RPMI8226 (cell line): ENCODE measurements around the gene JCHAIN.
"Not testable (repeated sequence)": the region's sequence is repeated elsewhere in the genome, so short reads cannot be mapped to it uniquely, and the experiment has no call there.

ENCODE experiments used
- DNase-seq: peaks from one replicate; pipeline ENCODE4 v3.0.0-alpha.2; 2015

JCHAIN gene

DNA sequence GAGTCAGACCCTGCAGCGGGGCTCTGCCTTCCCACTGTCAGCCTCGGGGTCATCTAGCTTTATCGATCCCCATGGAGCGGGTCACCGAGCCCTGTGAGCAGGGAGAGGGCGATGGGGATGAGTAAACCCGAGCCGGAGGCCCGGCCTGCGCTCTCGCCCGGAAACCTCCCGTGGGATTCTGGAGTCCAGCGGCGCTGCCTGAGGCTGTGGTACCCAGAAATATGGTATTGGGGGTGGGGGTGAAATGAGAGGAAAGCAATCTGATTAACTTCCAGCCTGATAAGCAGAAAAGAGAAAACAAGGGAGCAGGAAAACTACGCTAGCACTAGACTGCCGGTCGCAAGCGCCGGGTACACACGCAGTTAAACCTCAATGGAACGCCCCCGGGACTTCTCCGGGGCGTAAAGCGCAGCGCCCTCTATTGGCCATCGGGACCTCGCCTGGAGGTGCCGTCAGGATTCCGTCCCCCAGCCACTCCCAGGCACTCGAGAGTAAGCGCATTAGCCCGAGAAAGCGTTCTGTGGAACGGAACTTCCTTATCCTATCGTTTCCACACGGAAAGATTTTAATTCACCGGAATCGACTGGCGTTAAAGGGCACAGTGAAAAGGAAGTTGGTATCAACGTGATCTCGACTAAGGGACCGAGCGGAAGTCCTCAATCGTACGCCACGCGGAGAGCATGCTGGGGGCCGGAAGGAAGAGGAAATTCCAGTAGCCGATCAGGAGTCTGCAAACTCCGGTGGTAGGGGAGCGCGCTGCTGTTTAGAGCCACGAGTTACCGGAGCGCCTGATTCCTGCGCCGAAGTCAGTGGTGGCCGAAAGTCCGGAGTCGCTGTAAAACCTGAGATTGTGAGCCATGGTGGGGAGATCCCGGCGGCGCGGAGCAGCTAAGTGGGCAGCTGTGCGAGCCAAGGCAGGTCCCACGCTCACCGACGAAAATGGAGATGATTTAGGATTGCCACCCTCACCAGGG is 21.8 kb upstream of the JCHAIN start, which contains the start of gene UTP3:
UTP3 (plus strand) TSS at position 712 of the 974 bp plus-strand sequence; CDS start at position 858, 146 bp downstream.
- peak; percentile 95 for DNase-seq

DNA sequence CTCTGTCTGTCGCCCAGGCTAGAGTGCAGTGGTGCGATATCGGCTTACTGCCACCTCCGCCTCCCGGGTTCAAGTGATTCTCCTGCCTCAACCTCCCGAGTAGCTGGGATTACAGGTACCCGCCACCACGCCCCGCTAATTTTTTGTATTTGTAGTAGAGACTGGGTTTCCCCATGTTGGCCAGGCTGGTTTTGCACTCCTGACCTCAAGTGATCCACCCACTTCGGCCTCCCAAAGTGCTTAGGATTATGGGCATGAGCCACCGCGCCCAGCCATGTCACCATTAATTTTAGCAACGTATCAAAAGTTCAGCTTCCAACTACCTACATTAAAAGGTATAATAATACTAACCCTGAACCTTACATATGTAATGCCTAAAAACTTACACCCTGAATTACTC is 21.1 kb upstream of the JCHAIN start:
- DNase-seq: peak; percentile 47

DNA sequence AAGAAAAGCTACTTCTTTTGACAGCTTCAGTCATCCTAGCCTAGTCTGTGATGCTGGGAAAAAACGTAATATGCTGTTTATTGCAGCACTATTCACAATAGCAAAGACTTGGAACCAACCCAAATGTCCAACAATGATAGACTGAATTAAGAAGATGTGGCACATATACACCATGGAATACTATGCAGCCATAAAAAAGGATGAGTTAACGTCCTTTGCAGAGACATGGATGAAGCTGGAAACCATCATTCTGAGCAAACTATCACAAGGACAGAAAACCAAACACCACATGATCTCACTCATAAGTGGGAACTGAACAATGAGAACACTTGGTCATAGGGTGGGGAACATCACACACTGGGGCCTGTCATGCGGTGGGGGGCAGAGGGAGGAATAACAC is 15.8 kb upstream of the JCHAIN start:
- DNase-seq: not testable (repeated sequence)

DNA sequence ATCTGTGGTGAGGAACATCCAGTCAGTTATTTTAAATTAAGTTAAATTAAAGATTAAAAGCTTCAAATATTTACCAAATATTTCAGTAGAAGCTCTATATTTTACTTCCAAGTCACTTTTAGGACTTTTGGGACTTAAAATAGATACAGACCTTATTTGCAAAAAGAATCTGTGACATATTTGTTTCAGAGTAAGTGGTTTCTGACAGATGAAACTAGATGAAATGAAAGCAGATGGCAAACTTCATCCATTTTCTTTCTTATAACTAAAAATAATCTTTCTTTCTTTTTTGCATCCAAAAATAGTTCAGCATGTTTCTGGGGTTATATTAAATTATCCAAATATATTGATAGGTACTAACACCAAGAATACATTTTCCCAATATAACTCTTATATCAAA is 15.4 kb upstream of the JCHAIN start:
- no peak for DNase-seq

DNA sequence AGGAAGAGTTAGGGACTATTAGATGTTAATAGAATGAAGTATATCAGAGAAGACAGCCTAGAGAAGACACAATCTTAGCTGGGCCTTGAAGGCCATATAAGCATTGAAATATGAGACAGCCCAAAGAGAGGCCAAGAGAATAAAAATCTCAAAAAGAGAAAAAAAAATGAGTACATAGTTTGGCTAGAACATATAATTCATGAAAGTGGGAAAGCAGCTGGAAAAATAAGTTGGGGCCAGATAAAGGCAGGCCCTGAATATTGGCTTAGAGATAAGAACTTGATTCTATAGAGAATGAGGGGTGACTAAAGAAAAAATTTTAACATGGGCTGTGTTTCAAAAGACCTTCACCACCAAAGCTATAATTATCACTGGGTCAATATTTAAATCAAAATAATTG is 14.6 kb upstream of the JCHAIN start:
- DNase-seq: no peak

DNA sequence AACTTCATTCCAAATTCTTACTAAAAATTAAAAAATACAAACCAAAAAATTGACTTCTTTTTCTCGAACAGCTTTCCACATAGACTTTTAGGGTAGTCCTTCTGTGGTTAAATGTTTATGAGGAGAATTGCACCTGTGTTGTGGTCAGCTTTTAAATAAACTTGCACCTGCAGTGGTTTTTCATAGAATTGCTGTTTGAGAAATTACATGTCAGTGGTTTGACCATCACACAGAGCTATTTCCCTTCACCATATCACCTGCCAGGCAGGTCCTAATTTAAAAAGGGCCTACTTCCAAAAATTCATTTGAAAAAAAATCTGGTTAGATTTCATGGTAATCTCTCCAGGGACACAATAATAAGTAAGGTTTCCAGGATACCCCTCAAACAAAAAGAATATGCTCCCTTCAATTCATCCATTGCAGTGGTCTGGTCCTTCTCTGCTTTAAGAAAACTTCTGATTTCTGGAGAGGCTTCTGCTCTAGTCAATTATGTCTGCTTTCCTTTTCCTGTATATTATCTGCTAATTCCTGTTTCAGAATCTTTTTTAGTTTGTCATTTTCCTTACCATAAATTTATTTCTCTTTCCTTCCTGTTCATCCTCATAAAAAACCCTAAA is 12.2 kb upstream of the JCHAIN start:
- DNase-seq: peak; percentile 82

DNA sequence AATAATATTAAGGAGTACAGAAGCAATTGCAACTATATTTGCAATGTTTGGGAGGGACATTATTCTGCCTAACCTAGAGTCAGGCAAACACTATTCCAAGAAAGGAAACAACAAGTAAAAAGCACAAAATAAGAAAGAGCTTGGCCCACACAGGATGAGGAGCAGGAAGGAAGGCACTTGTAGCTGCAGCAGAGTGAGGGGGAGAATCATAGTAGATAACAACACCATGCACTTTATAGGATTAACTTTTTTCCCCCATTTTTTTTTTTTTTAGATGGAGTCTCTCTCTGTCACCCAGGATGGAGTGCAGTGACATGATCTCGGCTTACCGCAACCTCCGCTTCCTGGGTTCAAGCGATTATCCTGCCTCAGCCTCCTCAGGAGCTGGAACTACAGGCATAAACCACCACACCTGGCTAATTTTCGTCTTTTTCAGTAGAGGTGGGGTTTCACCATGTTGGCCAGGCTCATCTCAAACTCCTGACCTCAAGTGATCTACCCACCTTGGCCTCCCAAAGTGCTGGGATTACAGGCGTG is 10.3 kb upstream of the JCHAIN start:
- no peak for DNase-seq

DNA sequence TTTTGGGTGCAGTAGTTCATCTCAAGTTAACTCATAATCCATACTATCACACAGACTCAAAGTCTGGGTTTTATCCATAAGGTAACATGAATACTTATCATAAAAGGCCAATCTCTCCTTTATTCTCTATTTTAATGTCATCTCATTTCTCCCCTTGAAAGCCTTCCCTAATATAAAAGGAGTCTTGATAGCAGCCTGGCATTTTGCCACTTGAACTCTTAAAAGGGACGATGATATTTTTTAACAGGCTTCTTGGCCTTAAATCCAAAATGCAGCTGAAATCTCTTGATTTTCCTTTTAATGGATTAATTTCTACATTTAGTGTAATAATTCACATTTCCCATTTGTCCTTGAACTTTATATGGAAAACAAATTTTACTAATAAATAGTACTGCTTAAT is 8.4 kb upstream of the JCHAIN start:
- DNase-seq: no peak

DNA sequence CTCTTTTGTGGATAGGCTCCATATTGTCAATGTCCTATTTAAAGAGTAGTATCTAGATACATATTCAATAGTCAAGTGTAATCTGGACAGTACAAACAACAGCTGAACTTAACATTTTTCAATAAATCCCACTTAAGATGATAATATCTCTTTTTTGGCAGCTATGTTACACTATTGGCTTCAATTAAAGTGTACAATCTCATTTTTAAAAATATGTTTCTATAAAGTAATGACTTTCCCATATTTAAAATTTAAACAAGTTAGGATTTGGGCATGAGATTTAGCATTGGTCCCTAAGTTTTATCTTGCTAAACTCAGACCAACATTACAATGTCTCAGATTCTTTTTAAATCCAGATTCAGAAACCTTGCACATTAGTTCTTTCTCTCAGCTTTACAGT is 7.9 kb upstream of the JCHAIN start:
- DNase-seq: no peak

DNA sequence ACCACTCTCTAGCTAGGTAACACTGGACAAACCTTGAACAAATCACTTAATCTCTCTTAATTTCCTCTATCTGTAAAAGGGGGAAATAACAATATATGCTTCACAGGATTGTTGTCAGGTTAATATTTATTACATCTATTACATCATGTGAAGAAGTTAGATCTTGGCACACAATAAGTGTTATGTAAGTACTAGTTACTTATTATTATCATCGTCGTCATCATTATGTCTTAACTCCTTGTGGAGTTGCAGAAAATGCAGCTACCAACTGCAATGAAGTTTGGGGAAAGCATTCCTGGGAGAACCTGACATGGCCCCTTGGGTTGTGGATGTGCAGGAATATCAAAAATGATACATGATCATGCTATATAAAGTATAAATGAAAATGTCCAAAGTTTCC is 4.8 kb upstream of the JCHAIN start:
- DNase-seq: no peak

DNA sequence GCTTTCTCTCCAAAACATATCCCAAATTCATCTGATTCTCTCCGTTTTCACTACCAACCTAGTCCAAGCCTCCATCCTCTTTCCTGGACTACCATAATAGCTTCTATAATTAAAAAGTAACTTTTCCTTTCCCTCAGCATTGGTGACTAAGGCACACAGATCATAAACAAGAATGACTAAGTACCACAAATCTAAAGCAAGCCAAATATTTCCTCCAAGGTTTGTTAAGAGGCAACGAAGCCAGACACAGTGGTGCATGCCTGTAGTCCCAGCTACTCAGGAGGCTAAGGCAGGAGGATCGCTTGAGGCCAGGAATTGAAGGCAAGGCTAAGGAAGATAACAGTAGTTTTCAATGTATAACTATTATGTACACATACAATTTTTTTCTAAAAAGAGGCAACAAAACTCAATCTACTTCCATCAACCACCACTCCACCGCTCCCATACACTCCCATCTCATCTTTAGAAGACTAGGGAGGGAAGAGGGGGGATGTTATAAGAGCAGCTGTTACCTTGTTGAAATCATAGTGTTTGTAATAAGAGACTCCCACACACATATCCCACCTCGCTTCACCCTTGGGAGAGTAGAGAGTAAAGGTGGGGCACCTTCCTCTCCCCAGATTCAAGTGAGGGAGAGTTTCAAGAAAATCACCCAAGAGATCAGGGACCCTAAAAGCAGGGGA is 4.2 kb upstream of the JCHAIN start:
- DNase-seq: no peak

DNA sequence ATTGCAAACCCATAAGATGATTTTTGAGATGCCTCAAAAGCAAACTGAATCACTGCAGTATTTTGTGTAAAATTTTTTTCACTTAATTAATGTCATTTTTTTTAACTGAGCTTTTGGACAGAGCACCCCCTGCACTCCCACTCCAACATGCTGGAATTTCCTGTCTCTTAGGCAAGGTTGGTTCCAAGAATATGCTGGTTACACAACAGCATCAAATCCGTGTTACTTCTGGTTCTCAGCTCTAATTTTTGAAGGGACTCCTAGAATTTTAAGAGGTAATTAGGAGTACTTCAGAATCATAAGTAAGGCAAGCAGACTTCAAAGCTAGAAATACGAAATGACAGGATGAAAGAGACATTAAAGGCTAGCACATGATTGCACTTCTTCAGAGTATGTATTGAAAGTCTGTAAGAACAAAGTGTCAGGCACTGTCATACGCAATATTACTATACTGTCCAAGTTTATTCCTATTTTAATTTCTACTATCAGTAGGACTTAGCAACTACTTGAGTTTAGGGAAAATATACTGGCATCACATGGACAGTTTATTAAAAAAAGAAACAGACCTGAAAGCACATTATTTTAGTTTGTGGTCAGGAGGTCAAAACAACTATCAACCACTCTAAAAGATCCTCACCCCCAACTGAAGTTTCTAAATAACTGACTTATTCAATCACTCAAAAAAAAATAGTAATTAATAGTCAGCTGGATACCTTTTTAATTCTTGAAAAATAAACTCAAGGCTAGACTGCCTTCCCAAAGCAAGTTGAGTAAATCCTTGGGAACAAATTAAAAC is 1.6 kb upstream of the JCHAIN start:
- no peak for DNase-seq

DNA sequence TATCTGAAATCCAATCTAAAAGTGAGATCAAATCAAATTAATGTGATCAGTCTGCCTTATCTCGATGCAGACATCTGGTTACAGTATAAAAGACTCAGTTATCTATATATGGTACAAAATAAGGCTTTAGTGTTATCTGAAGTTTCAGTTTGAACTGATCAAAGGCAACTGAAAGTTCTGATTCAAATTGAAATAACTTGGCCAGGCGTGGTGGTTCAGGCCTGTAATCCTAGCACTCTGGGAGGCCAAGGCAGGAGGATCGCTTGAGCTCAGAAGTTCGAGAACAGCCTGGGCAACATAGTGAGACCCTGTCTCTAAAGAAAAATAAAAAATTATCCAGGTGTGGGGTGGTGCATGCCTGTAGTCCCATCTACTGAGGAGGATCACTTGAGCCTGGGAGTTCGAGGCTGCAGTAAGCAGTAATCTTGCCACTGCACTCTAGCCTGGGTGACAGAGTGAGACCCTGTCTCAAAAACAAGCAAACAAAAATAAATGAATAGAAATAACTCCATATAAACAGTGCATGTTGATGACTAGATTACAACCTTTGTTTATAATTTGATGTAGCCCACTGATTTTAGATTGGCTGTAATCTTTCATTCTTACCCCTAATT is 4.9 kb downstream of the JCHAIN start:
- DNase-seq: not testable (repeated sequence)

DNA sequence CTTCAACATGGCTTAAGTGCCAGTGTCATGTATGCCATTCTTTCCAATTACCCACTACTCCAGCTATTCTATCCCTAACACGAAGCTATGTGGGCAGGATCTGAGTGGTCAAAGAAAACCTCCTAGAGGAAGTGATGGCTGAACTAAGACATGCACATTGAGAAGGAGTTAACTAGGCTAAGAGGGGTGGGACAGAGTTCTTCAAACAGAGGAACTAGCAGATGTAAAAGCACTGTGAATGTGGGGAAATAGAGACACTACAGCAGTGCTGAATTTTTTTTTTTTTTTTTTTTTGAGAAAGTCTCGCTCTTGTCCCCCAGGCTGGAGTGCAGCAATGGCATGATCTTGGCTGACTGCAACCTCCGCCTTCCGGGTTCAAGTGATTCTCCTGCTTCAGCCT is 6.2 kb downstream of the JCHAIN start:
- peak; percentile 52 for DNase-seq

DNA sequence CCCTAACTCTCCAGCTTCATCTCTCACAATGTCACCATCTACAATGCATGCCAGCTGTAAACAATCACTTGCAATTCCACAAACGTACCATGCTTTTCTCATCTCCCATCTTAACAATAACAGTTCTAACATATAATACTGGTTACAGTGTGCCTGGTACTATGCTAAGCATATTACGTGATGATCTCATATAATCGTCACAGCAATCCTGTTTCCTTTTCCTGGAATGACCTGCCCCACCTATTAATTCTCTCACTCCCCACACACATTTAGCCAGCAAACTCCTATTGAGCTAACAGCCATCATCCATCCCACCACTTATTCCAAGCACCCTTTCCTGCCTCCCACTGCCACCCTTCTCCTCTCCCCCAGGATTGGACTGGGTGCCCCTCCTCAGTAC is 7.9 kb downstream of the JCHAIN start:
- no peak for DNase-seq

DNA sequence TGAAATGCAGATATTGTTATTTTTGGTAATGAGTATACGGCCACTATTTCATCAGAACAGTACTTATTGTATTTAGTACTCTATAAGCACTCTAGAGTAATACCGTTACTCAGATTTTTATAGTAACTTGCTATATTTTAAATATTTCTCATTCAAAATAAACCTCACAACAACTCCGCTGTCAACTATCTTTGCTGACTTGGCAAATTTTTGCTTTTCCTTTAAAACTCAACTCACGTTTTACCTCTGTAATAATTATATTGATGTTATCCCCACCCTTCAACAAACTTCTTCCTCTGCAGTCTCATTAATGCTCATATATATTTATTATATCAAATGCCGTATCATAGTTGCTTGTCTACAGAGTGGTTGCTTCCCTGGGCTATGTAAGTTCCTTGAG is 9.0 kb downstream of the JCHAIN start:
- no peak for DNase-seq

DNA sequence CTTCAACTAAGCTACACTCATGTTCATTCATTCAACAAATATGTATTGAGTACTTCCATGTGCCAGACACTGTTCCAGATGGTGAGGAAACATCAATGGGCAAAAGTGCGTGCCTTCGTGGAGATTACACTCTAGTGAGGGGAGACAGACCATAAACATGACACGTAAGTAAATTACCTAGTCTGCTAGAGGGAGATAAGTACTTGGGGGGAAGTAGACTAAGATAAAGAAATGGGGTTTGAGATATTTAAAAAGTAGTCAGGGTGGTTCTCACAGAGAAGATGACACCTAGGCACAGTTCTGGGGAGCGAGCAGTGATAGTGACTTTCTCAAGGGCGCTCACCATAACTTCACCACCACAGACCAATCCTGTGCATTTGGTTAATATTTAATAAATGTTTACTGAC is 11.7 kb downstream of the JCHAIN start:
- DNase-seq: no peak

DNA sequence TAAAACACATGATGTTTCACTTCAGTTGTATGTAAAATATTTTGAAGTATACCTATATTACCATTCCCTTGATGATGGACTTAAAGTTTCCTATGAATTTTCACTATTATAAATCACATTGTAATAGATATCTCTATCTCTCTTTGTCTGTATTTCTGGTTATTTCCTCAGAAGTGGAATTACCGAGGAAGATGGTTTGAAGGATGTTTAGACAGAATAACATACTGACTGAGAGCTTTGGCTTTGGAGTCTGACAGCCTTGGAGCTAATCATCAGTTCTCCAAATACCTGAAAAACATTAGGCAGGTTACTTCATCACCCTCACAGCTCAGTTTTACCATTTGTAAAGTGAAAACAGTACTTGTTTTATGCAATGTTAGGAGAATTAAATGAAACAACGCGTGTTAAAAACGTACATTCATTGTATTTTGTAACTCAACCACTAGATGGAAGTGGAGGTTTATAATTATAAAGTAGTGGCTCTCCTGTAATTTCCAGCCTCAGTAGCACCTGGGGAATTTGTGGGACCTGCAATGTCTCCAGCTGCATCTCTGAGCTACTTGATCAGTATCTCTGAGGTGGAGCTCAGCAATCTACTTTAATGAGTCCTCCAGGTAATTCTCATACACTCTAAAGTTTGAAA is 14.3 kb downstream of the JCHAIN start:
- peak; percentile 27 for DNase-seq

DNA sequence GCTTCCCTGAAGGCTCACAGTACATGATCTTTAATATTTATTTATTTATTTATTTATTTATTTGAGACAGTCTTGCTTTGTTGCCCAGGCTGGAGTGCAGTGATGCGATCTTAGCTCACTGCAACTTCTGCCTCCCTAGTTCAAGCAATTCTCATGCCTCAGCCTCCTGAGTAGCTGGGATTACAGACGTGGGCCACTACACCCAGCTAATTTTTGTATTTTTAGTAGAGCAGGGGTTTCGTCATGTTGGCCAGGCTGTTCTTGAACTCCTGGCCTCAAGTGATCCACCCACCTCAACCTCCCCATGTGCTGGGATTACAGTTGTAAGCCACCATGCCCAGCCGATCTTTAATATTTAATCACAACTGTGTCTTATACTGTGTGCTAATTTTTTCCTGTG is 15.6 kb downstream of the JCHAIN start:
- DNase-seq: not testable (repeated sequence)

DNA sequence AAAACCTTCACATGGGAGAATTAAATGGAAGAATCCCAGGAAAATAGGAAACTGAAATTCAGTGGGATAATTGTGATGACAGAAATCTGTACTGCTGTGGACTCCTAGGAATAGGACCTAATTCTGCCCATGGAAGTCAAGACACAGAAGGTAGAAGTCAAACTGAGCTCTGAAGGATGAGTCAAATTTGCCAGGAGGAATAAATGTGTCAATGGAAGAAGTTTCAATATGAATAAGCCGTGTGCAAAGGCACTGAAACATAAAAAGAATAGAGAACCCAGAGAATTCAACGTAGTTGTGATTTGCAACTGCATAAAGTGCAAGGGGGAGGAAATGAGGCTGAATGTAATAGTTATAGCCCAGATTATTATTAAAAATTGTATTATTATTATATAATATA is 26.1 kb downstream of the JCHAIN start:
- no peak for DNase-seq

DNA sequence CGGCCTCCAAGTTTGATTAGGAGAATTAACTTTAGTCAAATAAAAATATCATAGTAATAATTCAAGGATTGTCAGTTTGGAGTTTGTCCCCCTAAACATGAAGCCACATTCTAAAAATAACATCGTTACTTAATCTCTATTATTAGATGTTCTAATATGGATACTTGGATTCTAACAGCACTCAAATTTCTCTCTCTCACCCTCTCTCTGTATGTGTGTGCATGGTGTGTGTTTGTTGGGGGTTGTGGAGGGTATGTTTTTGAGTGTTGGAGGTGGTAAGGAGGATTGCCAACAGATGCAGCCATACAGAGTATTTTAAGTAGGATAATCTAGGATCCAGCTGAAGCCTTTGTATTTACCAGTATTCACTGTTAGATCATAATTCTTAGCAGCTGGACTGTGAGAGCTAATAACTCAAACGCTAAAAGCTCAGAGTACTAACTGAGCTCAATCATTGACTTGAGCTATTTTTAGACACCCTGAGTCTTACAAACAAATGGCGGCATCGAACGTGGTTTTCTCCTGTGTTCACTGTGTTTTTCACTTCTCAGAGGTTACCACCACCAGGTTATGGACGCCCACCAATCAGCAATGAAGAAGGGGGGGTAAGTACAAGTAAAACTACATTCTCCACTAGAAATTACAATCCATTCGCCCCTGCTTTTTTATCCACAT is 28.9 kb downstream of the JCHAIN start:
- no peak for DNase-seq
